AG09309 (cell line): ENCODE measurements around the gene PDK3.

ENCODE experiments used
- DNase-seq: peaks from one replicate; pipeline ENCODE4 v3.0.0-alpha.2; 2010; ENCODE audit warnings: low read depth
- H3K4me3 ChIP-seq: 2 replicates; pipeline ENCODE4 v1.5.1; 2011; ENCODE audit warnings: mild to moderate bottlenecking, low read depth, low read length, moderate library complexity; ENCODE audit not compliant: control insufficient read depth
- TF ChIP-seq, protein P1 (sequence below): IDR thresholded peaks from 2 replicates; pipeline ENCODE4 v1.5.1; 2011; ENCODE audit warnings: mild to moderate bottlenecking, low read depth, low read length, inconsistent platforms; ENCODE audit not compliant: insufficient read depth, control insufficient read depth; ENCODE audit errors: missing control alignments

The PDK3 gene

DNA sequence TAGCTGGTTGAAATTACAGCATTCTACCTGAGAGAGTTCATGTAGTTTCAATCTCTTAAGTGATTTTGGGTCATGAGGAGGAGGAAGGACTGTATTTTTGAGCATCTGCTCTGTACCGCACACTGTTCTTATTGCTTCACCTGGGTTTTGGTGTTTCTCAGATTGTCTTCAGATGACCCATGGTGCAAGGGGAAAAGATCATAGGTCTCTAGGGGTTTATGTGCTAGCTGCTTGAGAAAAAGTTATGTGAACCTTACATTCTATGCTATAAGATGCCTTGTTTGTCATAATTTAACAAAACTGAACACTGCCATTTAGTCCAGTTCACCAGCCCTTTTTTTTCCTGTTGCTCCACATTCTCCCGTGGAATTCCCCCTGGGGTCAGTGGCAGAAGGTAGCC lies 60.4 kb downstream of the PDK3 start:
- TF ChIP-seq, protein P1, sequence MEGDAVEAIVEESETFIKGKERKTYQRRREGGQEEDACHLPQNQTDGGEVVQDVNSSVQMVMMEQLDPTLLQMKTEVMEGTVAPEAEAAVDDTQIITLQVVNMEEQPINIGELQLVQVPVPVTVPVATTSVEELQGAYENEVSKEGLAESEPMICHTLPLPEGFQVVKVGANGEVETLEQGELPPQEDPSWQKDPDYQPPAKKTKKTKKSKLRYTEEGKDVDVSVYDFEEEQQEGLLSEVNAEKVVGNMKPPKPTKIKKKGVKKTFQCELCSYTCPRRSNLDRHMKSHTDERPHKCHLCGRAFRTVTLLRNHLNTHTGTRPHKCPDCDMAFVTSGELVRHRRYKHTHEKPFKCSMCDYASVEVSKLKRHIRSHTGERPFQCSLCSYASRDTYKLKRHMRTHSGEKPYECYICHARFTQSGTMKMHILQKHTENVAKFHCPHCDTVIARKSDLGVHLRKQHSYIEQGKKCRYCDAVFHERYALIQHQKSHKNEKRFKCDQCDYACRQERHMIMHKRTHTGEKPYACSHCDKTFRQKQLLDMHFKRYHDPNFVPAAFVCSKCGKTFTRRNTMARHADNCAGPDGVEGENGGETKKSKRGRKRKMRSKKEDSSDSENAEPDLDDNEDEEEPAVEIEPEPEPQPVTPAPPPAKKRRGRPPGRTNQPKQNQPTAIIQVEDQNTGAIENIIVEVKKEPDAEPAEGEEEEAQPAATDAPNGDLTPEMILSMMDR = no peak
- DNase-seq = no peak

DNA sequence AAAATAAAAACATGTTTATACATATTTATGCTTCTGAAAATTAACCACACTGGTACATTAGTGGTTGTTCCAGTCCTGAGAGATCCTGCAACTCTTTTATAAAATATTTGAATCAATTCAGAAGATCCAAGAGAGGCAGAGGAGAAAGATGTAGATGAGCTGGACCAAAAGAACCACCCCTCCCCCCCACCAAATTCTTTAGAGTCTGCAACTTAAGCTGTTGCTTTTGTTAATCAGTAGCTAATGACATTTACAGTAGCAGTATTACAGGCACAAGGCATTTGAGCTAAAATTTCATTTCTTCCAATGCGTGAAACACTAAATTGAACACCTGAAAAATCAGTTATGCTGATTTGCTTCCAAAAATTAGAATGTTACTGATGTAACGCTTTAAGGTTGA lies 61.5 kb downstream of the PDK3 start:
- DNase-seq = no peak
- no peak overlapping the region for H3K4me3 ChIP-seq
- TF ChIP-seq, protein P1 = no peak

More for the DNA sequence above, 60.4 kb downstream of the PDK3 start:
- no peak overlapping the region for H3K4me3 ChIP-seq

DNA sequence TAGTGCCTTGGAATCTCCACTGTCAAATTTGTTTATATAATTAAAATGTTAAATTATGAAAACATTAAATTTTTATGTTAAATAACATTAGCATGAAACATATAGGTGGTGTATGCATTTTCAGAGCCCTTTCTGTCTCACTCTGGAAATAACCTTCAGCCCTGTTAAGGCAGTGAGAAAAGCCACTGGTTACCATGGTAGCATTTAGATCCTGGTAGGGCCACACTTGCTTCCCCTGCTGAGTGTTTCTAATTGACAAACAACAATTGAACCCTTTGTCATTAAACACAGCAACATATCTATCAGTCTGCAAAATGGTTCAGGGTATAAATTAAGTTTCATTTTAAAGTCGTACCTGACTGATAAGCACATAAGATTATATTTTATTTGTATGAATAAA lies 63.5 kb downstream of the PDK3 start:
- TF ChIP-seq, protein P1 = no peak
- no peak overlapping the region for H3K4me3 ChIP-seq
- DNase-seq = no peak

DNA sequence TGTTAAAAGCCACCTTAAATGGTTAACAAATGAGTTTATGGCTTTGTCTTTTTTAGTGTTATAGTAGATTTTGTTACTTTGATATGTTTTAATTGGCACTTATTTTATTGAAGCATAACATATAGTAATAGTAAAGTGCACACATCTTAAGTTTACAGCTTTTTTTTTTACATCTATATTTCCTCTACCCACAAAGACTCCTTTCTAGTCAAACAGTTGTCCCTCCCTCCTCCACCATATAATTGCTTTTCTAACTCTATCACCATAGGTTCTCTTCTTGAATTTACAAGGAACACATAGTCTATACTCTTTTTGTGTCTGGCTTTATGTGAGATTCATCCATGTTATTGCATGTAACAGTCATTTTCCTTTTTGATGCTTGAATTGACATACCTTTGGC lies 71.5 kb downstream of the PDK3 start:
- TF ChIP-seq, protein P1 = no peak
- DNase-seq = no peak
- no peak overlapping the region for H3K4me3 ChIP-seq

DNA sequence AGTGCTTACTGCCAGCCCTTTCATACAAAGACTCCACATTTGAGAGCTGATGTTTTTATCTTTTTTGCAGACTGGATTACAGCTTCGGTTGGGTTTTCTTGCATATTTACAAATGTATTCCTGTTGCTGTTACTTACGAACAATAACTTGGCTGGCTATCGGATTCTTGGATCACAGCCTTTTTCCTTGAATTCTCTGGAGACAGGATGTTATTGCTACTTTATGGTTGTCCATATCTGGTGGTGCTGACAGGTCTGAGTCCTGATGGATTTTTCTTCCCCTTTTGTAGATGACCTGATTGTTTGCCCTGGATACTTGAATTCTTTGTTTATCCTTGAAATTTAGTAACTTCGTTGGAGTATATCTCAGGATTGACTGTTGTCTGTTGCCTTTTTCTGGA lies 77.7 kb downstream of the PDK3 start:
- DNase-seq = no peak
- TF ChIP-seq, protein P1 = no peak
- H3K4me3 ChIP-seq = no peak overlapping the region

DNA sequence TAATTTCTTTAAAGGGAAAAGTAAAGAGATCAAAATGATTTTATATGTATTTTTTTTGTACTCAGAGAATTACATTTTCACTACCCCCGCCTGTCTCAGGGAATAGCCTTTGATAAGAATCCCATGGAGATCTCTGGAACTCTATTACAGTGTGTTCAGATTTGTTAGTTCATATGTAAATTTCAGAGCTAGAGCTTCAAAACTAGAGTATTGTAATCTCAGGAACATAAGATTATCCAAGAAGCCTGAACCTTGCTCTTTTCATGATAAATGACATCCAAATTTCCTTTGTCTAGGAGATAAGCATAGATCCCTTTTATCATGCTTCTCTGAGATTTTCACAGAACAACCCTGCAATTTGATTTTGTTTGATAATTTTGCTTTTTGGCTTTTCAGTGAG lies 82.9 kb downstream of the PDK3 start:
- TF ChIP-seq, protein P1 = no peak
- H3K4me3 ChIP-seq = no peak overlapping the region
- DNase-seq = no peak

DNA sequence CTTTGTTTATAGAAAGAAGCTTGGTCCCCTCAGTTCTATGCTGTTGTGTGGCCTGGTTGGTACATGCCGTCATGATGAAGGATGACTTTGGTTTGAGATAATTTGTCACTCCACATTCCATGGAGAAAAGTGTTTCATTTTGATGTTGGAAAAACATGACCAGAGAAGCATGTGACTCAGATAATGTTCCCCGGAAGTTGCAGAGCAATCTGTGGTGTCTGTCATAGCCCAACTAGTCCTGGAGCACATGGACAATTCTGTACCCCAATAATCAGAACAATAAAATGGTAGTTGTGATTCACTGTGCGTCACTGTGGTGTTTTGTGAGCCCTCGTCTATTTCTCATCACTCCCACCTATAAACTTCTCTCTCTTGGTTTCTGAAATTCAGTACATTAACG lies 85.1 kb downstream of the PDK3 start:
- DNase-seq = no peak
- TF ChIP-seq, protein P1 = no peak
- H3K4me3 ChIP-seq = no peak overlapping the region
